Measurements from ENCODE around the gene LMX1B. TPM values are rescaled to one million over a fixed set of nuclear protein-coding genes. Genes with fewer than 3 reads are reported as not detected.

The LMX1B gene
- total and polyA plus RNA-seq, 7 donors: 0.12 to 1.4 (median 0.16) TPM; not detected in 2

DNA sequence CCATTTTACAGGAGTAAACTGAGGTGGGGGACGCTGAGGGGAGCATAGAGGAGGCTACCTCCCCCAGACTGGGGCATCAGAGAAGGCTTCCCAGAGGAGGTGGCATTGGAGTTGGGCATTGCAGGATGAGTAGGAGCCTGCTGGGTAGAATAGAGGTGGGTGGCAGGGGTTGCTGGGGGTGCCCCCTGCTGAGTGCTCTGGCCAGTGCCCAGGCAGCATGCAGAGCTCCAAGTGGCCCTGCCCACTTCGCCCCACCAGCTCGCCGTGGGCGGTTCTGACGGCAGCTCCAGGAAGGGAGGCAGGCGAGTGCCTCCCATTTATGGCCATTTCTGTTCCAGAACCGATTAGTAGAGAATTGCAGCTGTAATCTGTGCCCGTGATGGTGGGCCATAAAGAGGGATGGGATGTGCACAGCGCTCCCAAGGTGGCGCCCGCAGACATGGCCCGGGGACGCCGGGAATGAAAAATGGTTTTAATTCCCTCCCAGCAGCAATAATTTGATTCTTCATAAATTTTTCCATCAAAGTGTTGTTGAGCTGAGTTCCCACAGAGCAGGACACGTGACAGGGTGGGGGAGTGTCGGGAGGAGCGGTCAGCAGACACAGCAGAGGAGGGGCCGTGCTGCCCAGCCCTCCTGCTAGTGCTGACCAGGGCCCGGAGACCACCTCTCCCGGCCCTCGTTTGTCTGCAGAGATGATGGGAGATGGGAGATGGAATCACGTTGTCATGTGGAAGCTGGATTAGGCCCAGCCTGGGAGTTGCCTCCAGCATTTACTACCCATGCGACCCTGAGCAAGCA, 75.5 kb downstream of the LMX1B start:
- Histone ChIP-seq H3K27me3 (peaks cover 18 to 64% (median 45%) of the 10 kb centered on the region in 3 donors), H3K4me3 (no peak overlapping the region), H3K27ac (no peak overlapping the region), H3K9me3 (no peaks in the 10 kb centered on the region), H3K4me1 (no peaks in the 10 kb centered on the region), H3K36me3 (no peaks in the 10 kb centered on the region)
- intact Hi-C loops (cut with DNase I): no loop called here
- TF ChIP-seq POLR2AphosphoS5 (IDR thresholded peaks at IDR 0.05) (no peak), CTCF (IDR thresholded peaks at IDR 0.05) (no peak), POLR2A (IDR thresholded peaks at IDR 0.05) (no peak), EP300 (IDR thresholded peaks at IDR 0.05) (no peak)
- DNase-seq: no peak
- 18 to 51% methylated on average over 24 of the region's 24 CpGs for WGBS, 2 donors

DNA sequence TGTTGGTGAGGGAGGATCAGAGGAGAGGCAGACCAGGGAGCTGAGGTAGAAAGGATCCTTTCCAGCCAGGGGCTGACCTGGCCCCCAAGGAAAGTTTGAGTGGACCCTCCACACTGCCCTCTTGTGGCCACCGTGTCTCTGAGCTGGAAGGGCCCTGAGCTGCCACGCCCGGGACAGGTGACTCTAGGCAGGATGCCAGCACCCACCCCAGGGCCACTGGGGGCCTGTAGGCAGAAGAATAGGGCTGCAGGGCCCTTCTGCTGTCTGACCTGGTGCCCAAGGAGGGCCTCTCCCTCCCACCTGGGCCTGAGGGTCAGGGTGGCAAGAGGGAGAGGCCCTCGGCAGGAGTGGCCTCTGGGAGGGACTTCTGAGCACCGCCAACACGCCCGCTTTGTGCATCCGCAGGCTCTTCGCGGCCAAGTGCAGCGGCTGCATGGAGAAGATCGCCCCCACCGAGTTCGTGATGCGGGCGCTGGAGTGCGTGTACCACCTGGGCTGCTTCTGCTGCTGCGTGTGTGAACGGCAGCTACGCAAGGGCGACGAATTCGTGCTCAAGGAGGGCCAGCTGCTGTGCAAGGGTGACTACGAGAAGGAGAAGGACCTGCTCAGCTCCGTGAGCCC, 76.8 kb downstream of the LMX1B start:
- no peaks in the 10 kb centered on the region for H3K9me3 ChIP-seq
- TF ChIP-seq CTCF (IDR thresholded peaks at IDR 0.05): peak in 3 of 4 experiments; percentile 18 to 49 (median 32)
- no peak for TF ChIP-seq POLR2A (IDR thresholded peaks at IDR 0.05)
- intact Hi-C loops (cut with DNase I): no loop called here
- H3K36me3 ChIP-seq: no peaks in the 10 kb centered on the region
- no peak overlapping the region for H3K27ac ChIP-seq
- peak; percentile 55 for DNase-seq
- 43 to 57% methylated on average over 25 of the region's 25 CpGs for WGBS, 2 donors
- no peaks in the 10 kb centered on the region for H3K4me1 ChIP-seq
- H3K27me3 ChIP-seq: peaks cover 10 to 55% (median 32%) of the 10 kb centered on the region in 3 donors
- no peak overlapping the region for H3K4me3 ChIP-seq

DNA sequence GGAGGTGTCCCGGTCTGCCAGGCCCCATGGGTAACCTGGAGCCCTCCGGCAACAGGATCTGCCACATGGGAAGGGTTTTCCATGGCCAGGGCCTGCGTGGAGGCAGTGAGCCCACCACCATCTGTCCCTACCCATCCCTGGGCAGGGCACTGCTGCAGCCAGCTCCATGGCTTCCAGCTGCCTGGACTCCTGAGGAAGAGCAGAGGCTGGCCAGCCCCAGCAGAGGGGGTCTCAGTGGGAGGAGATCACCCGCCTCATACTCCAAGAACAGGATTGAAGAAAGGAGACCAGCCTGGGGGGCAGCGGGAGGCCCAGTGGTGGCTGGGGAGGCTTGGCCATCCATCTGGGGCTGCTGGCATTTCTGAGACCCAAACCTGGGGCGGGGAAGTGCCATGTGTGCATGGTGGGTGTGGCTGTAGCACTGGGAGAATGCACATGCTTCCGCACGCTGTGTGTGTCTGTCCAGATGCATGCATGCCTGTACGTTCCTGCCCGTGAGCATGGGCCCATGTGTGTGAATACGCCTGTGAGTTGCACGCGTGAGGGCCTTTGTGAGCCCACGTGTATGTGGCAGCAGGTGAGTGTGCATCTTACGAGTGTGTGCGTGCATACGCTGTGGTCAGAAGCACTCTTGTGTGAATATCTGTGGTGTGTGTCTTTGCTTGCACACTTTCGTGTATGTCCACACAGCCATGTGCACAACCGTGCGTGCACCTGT, 78.5 kb downstream of the LMX1B start:
- Histone ChIP-seq H3K9me3 (no peaks in the 10 kb centered on the region), H3K4me3 (no peak overlapping the region), H3K36me3 (no peaks in the 10 kb centered on the region), H3K27me3 (peaks cover 10 to 42% (median 21%) of the 10 kb centered on the region in 3 donors), H3K27ac (no peak overlapping the region), H3K4me1 (no peaks in the 10 kb centered on the region)
- WGBS, 2 donors: 83 to 91% methylated on average over 20 of the region's 20 CpGs
- peak; percentile 37 for DNase-seq
- intact Hi-C loops (cut with DNase I): no loop called here
- TF ChIP-seq CTCF (IDR thresholded peaks at IDR 0.05) (no peak), POLR2A (IDR thresholded peaks at IDR 0.05) (no peak), POLR2AphosphoS5 (IDR thresholded peaks at IDR 0.05) (no peak), EP300 (IDR thresholded peaks at IDR 0.05) (no peak)

- Histone ChIP-seq H3K36me3 (no peaks in the 10 kb centered on the region), H3K27ac (no peak overlapping the region), H3K4me1 (no peaks in the 10 kb centered on the region), H3K27me3 (peaks cover 10 to 36% (median 21%) of the 10 kb centered on the region in 3 donors), H3K4me3 (no peak overlapping the region), H3K9me3 (no peaks in the 10 kb centered on the region)
- TF ChIP-seq CTCF (IDR thresholded peaks at IDR 0.05) (no peak), EP300 (IDR thresholded peaks at IDR 0.05) (no peak), POLR2AphosphoS5 (IDR thresholded peaks at IDR 0.05) (no peak), POLR2A (IDR thresholded peaks at IDR 0.05) (no peak)
- WGBS, 2 donors: 88 to 91% methylated on average over 32 of the region's 32 CpGs
- intact Hi-C loops (cut with DNase I): no loop called here
- DNase-seq: peak; percentile 56
These were observed 79.2 kb downstream of the LMX1B start for GRCh38 chr9:126692759-126693427.

Measured in sigmoid colon (tissue), 7 donors.